Activated CD4-positive, alpha-beta T cell treated with anti-CD3 and anti-CD28 coated beads, Interleukin-2, amount 10 ng/mL, durations not matched to agents 24 days and 14 days (primary cell): ENCODE measurements around the gene PUS10. TPM values are rescaled to one million over a fixed set of nuclear protein-coding genes. Genes with fewer than 3 reads are reported as not detected.
A peak's percentile ranks its signal among the peaks of the same experiment; 100 is the strongest.
"Not testable (repeated sequence)": the region's sequence is repeated elsewhere in the genome, so short reads cannot be mapped to it uniquely, and the experiment has no call there.

Source experiments
- DNase-seq: peaks from one replicate; pipeline ENCODE4 v3.0.0; 2022
- H3K27ac Mint-ChIP-seq: one replicate; pipeline ENCODE4 v1.8.0; 2022; ENCODE audit warnings: mild to moderate bottlenecking, mixed read lengths
- H3K27me3 Mint-ChIP-seq: one replicate; pipeline ENCODE4 v1.8.0; 2022; ENCODE audit warnings: mixed read lengths
- H3K36me3 Mint-ChIP-seq: one replicate; pipeline ENCODE4 v1.8.0; 2022; ENCODE audit warnings: low read depth, mild to moderate bottlenecking, mixed read lengths
- H3K4me1 Mint-ChIP-seq: one replicate; pipeline ENCODE4 v1.8.0; 2021; ENCODE audit warnings: mixed read lengths
- H3K4me3 Mint-ChIP-seq: one replicate; pipeline ENCODE4 v1.8.0; 2022; ENCODE audit warnings: mild to moderate bottlenecking, moderate library complexity, mixed read lengths
- H3K9me3 Mint-ChIP-seq: one replicate; pipeline ENCODE4 v1.8.0; 2021; ENCODE audit warnings: mixed read lengths
- intact Hi-C: fragments of 100-400 bp; cut with micrococcal nuclease; formaldehyde crosslinking; loops from one replicate; pipeline ENCODE4 v1.15.1; 2023
- total RNA-seq: library from RNA; stranded (reverse); gene quantifications from 2 replicates; pipeline ENCODE4 v1.2.3, GENCODE V29; 2022

Gene PUS10
- total RNA-seq, 1 donor from 2014 or later: 8.4 TPM

DNA sequence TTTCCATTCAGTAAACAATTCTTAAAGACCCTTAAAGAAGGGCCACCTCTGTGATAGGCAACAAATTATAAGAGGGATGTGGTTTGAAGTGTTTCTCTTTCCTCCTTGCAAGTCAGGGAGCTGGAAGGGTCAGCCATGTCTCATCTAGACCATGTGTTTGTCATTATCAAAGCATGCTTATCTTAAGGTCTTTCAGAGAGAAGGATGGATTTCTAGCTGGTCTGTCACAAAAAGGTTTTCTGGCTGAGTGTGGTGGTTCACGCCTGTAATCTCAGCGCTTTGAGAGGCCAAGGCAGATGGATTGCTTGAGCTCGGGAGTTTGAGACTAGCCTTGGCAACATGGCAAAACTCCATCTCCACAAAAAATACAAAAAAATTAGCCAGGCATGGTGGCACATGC, 59.7 kb downstream of the PUS10 start:
- intact Hi-C loops: no loop called here
- Mint-ChIP-seq H3K27me3 (no peaks in the 10 kb centered on the region), H3K9me3 (no peaks in the 10 kb centered on the region), H3K4me1 (peaks cover 5% of the 10 kb centered on the region), H3K27ac (no peak overlapping the region), H3K36me3 (peaks cover 28% of the 10 kb centered on the region), H3K4me3 (no peak overlapping the region)
- DNase-seq: no peak

DNA sequence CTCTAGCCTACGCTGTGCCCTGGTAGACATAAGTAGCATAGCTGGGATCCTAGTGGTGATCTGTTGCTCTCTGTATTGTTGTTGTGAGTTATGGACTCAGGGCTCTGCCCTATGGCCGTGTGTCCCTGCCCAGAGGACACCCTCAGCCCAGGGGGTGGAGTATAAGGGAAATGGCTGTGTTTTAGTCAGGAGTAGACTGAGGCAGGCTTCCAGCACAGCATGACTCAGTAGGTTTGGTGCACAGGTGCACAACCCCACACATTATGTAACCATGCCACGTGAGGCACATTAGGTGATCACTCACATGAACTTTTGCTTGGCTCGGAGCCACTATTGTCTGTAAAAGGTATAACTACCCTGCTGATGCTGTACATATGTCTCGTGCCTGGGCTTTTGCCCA, 60.4 kb downstream of the PUS10 start:
- no peak overlapping the region for H3K27ac Mint-ChIP-seq
- H3K4me3 Mint-ChIP-seq: no peak overlapping the region
- peaks cover 28% of the 10 kb centered on the region for H3K36me3 Mint-ChIP-seq
- no peaks in the 10 kb centered on the region for H3K27me3 Mint-ChIP-seq
- no peaks in the 10 kb centered on the region for H3K9me3 Mint-ChIP-seq
- no peak for DNase-seq
- H3K4me1 Mint-ChIP-seq: peaks cover 3% of the 10 kb centered on the region
- intact Hi-C loops: no loop called here

DNA sequence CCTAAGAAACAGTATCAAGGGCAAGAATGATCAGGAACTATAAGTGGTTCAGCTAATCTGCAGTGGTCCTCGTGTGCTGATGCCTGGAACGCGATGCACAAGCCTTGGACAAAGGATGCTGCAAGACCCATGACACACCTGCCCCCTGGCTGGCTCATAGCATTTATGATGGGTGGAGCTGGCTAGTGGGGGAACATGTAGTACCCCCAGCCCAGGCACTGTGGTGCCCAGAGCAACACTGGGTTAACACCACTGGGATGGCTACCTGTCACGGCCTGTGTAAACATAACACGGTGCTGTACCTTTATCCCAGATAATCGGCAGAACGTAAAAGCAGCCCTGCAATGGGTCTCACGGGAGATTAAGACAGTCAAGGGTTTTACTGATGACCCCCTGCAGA, 60.8 kb downstream of the PUS10 start:
- no peak for DNase-seq
- no peak overlapping the region for H3K27ac Mint-ChIP-seq
- no peaks in the 10 kb centered on the region for H3K27me3 Mint-ChIP-seq
- H3K4me3 Mint-ChIP-seq: no peak overlapping the region
- peaks cover 27% of the 10 kb centered on the region for H3K36me3 Mint-ChIP-seq
- intact Hi-C loops: no loop called here
- no peaks in the 10 kb centered on the region for H3K9me3 Mint-ChIP-seq
- peaks cover 3% of the 10 kb centered on the region for H3K4me1 Mint-ChIP-seq

DNA sequence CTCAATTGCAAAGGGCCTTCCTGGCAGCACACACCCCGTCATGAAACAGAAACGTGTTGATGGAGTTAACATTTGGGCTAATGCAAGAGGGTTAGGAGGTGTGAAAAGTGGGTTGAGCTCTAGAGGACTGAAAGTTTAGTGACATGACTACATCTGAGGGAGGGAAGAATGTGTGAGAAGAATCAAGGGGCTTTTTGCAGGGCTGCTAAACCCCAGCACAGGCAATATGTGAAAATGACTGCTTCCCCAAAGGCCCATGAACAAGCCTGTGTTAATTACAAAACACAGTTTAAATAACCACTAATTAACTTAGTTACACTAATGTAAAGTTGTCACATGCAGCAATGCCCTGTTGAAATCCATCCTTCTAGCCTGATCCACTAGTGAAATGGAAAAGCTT, 63.9 kb downstream of the PUS10 start:
- no peak overlapping the region for H3K27ac Mint-ChIP-seq
- peaks cover 4% of the 10 kb centered on the region for H3K9me3 Mint-ChIP-seq
- intact Hi-C loops: no loop called here
- peaks cover 5% of the 10 kb centered on the region for H3K4me1 Mint-ChIP-seq
- H3K4me3 Mint-ChIP-seq: no peak overlapping the region
- DNase-seq: no peak
- H3K27me3 Mint-ChIP-seq: no peaks in the 10 kb centered on the region
- peaks cover 31% of the 10 kb centered on the region for H3K36me3 Mint-ChIP-seq

- intact Hi-C loops: no loop called here
- Mint-ChIP-seq H3K27ac (no peak overlapping the region), H3K36me3 (peaks cover 38% of the 10 kb centered on the region), H3K9me3 (peaks cover 7% of the 10 kb centered on the region), H3K27me3 (no peaks in the 10 kb centered on the region), H3K4me1 (peaks cover 12% of the 10 kb centered on the region), H3K4me3 (no peak overlapping the region)
- no peak for DNase-seq
Observed at GRCh38 chr2:60948926-60949579, 69.0 kb downstream of the PUS10 start.

- no peak for DNase-seq
- H3K4me1 Mint-ChIP-seq: peaks cover 10% of the 10 kb centered on the region
- peaks cover 7% of the 10 kb centered on the region for H3K9me3 Mint-ChIP-seq
- H3K27me3 Mint-ChIP-seq: no peaks in the 10 kb centered on the region
- no peak overlapping the region for H3K27ac Mint-ChIP-seq
- peaks cover 35% of the 10 kb centered on the region for H3K36me3 Mint-ChIP-seq
- intact Hi-C loops: no loop called here
- H3K4me3 Mint-ChIP-seq: no peak overlapping the region
Observed at GRCh38 chr2:60948161-60948560, 69.9 kb downstream of the PUS10 start.

GRCh38 chr2:60947056-60947455, 71.0 kb downstream of the PUS10 start:
- no peaks in the 10 kb centered on the region for H3K27me3 Mint-ChIP-seq

DNA sequence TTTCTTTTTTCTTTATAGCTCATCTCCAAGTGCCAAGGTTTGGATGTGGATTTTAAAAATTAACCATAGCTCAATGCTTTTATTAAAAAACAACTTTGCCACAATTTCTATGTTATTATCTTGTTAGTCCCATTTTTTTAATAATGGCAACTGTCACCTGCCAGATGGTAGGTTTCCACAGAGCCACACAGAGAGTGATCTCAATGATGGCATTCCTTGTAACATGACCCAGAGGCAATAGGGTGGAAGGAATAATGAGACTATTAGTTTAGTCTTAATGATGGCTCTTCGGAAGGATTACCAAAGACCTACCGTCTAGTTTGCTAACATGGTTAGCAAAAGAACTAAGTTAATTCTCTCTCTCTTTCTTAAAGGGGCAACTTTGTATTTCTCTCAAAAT, 72.7 kb downstream of the PUS10 start:
- peaks cover 36% of the 10 kb centered on the region for H3K36me3 Mint-ChIP-seq
- no peak overlapping the region for H3K4me3 Mint-ChIP-seq
- intact Hi-C loops: no loop called here
- H3K9me3 Mint-ChIP-seq: peaks cover 4% of the 10 kb centered on the region
- H3K27me3 Mint-ChIP-seq: no peaks in the 10 kb centered on the region
- DNase-seq: no peak
- H3K27ac Mint-ChIP-seq: no peak overlapping the region
- H3K4me1 Mint-ChIP-seq: peaks cover 10% of the 10 kb centered on the region

More at GRCh38 chr2:60947056-60947455, 71.0 kb downstream of the PUS10 start:
- peaks cover 35% of the 10 kb centered on the region for H3K36me3 Mint-ChIP-seq
- DNase-seq: no peak
- intact Hi-C loops: no loop called here
- peaks cover 10% of the 10 kb centered on the region for H3K4me1 Mint-ChIP-seq
- H3K9me3 Mint-ChIP-seq: peaks cover 7% of the 10 kb centered on the region
- no peak overlapping the region for H3K27ac Mint-ChIP-seq
- H3K4me3 Mint-ChIP-seq: no peak overlapping the region

DNA sequence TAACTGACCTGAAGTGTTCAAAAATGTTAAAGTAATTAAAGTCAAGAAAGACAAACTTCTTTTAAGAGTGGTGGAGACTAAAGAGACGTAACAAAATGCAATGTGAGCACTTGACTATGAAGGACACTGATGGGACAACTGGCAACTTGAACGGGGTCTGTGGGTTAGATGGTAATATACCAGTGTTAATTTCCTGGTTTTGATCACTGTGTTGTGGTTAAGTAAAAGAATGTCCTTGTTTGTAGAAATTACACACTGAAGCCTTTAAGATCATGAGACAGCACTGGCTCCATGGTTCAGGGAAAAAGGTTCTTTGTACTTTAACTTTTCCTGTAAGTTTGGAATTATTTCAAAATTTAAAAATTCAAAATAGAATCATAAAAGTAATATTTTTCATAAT, 78.4 kb downstream of the PUS10 start:
- H3K36me3 Mint-ChIP-seq: peaks cover 56% of the 10 kb centered on the region
- DNase-seq: no peak
- no peaks in the 10 kb centered on the region for H3K27me3 Mint-ChIP-seq
- H3K27ac Mint-ChIP-seq: no peak overlapping the region
- H3K9me3 Mint-ChIP-seq: no peaks in the 10 kb centered on the region
- intact Hi-C loops: no loop called here
- H3K4me3 Mint-ChIP-seq: no peak overlapping the region
- H3K4me1 Mint-ChIP-seq: peaks cover 17% of the 10 kb centered on the region

DNA sequence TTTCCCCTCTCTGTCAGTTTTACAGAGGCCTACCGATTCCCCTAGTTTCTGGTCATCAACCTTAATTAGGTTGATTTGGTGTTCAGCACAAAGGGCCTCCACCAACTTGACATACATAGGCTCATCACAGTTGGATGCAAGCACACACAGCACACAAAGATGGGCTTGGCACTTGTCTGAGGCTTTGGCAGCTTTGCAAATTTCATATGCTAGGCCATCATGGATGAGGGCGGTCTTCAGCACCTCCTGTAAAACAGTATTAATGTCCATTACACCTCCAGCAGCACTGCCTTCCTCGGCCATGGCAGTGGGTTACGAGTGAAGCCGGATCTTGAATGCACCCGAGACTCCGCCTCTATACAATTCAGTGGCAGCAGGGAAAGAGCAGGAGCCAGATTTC, 79.8 kb downstream of the PUS10 start:
- intact Hi-C loops: no loop called here
- no peak for DNase-seq
- Mint-ChIP-seq H3K4me1 (peaks cover 17% of the 10 kb centered on the region), H3K9me3 (no peaks in the 10 kb centered on the region), H3K4me3 (no peak overlapping the region), H3K36me3 (peaks cover 57% of the 10 kb centered on the region), H3K27me3 (no peaks in the 10 kb centered on the region), H3K27ac (peak overlapping the region; percentile 45)

DNA sequence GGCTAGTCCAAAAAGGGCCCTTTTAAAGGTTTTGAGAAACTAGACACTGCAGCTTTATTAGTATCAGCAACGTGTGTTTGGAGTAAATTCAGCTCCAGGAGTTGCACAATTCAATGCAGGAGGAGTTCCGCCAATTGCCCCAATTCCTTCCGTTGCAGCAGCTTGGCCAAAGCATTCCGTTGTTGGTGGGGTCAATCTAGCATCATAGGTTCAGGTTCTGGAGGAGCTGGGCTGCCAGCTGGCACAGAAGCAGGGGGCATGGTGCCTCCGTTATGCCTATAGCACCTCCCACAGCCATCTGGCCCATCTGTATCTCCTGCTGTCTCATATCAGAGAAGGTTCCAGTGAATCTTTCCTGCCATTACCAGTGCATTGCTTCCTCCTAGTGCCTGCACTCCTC, 81.3 kb downstream of the PUS10 start:
- no peak for DNase-seq
- Mint-ChIP-seq H3K36me3 (peaks cover 65% of the 10 kb centered on the region), H3K9me3 (no peaks in the 10 kb centered on the region), H3K27me3 (no peaks in the 10 kb centered on the region), H3K4me1 (peaks cover 18% of the 10 kb centered on the region), H3K4me3 (no peak overlapping the region), H3K27ac (no peak overlapping the region)
- intact Hi-C loops: no loop called here

DNA sequence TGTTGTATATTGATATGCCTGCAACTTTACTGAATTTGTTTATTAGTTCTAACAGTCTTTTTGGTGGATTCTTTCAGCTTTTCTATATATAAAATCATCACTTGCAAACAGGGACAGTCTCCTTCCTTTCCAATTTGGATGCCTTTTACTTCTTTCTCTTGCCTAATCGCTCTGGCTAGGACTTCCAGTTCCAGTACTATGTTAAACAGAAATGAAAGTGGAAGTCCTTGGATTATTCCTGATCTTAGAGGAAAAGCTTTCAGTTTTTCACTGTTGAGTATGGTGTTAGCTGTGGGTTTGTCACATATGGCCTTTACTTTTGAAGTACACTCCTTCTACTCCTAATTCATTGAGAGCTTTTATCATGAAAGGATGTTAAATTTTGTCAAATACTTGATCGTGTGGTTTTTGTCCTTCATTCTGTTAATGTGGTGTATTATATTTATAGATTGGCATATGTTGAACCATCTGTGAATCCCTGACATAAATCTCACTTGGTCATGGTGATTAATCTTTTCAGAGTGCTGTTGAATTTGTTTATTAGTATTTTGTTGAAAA, 83.8 kb downstream of the PUS10 start:
- intact Hi-C loops: no loop called here
- H3K27me3 Mint-ChIP-seq: no peaks in the 10 kb centered on the region
- H3K9me3 Mint-ChIP-seq: no peaks in the 10 kb centered on the region
- H3K4me3 Mint-ChIP-seq: no peak overlapping the region
- peaks cover 64% of the 10 kb centered on the region for H3K36me3 Mint-ChIP-seq
- H3K4me1 Mint-ChIP-seq: peaks cover 16% of the 10 kb centered on the region
- DNase-seq: no peak
- H3K27ac Mint-ChIP-seq: no peak overlapping the region

DNA sequence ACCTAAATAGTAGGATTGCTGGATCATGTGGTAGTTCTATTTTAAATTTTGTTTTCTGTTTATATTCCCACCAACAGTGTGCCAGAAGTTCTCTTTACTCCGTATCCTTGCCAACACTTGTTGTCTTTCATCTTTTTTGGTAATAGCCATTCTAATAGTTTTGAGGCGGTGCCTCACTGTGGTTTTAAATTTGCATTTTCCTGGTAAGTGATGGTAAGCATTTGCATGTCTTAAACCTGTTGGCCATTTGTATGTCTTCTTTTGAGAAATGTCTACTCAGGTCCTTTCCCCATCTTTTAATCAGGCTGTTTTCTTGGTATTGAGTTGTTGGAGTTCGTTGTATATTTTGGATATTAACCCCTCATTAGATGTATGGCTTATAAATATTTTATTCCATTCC, 85.1 kb downstream of the PUS10 start:
- peaks cover 13% of the 10 kb centered on the region for H3K4me1 Mint-ChIP-seq
- H3K27me3 Mint-ChIP-seq: no peaks in the 10 kb centered on the region
- intact Hi-C loops: no loop called here
- DNase-seq: no peak
- no peak overlapping the region for H3K4me3 Mint-ChIP-seq
- H3K36me3 Mint-ChIP-seq: peaks cover 58% of the 10 kb centered on the region
- no peaks in the 10 kb centered on the region for H3K9me3 Mint-ChIP-seq
- H3K27ac Mint-ChIP-seq: no peak overlapping the region

DNA sequence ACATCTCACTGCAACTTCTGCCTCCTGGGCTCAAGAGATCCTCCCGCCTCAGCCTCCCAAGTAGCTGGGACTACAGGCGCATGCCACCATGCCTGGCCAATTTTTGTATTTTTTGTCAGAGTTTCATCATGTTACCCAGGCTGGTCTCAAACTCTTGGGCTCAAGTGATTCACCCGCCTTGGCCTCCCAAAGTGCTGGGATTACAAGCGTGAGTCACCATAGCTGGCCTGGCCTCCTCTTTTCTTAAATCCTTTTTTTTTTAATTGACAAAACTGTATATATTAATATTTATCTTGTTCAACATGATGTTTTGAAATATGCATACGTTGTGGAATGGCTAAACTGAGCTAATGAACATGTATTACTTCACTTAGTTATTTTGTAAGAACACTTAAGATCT, 86.0 kb downstream of the PUS10 start:
- intact Hi-C loops, H3K4me3 Mint-ChIP-seq, DNase-seq, H3K9me3 Mint-ChIP-seq, H3K27me3 Mint-ChIP-seq, H3K4me1 Mint-ChIP-seq, H3K27ac Mint-ChIP-seq: not testable (repeated sequence)
- H3K36me3 Mint-ChIP-seq: peaks cover 58% of the 10 kb centered on the region
